Measurements from ENCODE around the gene WDR64.
"Not testable (repeated sequence)": the region's sequence is repeated elsewhere in the genome, so short reads cannot be mapped to it uniquely, and the experiment has no call there.

- TF ChIP-seq POLR2A, CTCF (IDR thresholded peaks at IDR 0.05): not testable (repeated sequence)
Measured at GRCh38 chr1:241659016-241659415, 6.9 kb downstream of the WDR64 start.
